ENCODE results near the gene FUT2.
"Not testable (repeated sequence)": the region's sequence is repeated elsewhere in the genome, so short reads cannot be mapped to it uniquely, and the experiment has no call there.

Gene FUT2

DNA sequence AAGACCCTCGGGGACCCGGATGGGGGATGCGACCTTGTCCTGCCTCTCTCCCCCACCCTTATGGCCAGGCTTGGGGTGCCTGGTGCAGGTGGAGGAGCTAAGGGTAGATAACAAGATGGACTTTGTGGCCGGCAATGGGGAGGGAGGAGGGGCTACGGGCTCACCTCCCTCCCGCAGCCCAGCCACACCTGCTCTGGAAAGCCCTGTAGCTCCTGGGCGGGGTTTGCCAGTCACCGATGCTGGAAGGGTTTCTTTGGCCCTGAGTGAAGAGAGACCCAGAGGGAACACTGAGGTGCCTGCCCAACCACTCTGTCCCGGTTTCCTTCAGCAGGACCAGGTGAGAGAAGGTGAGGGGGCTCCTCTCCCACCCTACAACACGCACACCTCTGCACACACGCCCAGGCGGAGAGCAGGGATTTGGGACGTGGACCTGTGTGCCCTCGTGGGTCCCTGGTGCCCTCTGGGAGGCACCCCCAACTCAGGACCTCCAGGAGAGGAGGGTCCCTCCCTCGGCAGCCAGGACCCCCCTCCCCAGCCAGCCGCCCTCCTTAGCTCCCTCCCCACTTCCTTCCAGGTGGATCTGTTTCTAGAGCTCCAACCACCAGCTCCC is at the start of gene FUT2:
FUT2 (plus strand) TSS at position 229 of the 610 bp plus-strand sequence. CDS start 6,986 bp downstream, outside the sequence.
- no peak for DNase-seq

DNA sequence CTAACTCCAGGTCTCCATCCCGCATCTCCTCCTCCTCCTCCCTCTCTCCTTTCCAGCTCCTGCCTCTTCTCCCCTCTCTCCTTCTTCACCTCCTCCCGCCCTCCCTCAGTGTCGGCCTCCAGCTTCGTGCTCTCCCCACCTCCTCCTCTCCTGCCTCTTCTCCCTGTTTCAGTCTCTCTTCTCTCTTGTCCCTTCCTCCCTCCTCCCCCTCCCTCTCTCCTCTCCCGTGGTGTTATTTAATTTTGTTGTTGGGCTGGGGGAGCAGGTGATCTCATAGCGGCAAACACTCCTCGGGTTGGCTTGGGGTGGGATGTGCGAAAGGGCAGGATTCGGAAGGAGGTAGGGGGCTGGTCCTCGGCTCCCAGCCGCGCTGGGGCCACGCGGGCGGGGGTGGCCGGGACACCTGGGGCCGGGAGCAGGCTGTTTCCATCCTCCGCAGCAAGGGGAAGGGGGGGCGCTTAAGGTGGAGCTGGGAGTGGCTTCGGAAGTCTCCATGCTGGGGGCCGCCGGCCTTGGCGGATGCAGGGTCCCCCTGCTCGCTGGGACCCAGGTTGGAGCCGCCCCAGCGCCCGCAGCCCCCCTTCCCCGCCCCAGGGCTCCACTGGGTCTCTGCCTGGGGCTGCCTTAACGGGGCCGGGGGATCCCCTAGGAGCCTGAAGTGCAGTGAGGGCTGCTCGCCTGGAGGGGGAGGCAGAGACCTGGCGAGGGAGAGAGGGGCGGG is 49.6 kb upstream of the FUT2 start, which contains the start of gene CA11:
CA11 (minus strand) TSS at position 187 of the 721 bp plus-strand sequence. CDS start 555 bp downstream, outside the sequence.
- DNase-seq = peak; percentile 80

- peak; percentile 94 for DNase-seq
Measured at GRCh38 chr19:48646722-48647216, 49.0 kb upstream of the FUT2 start.

DNA sequence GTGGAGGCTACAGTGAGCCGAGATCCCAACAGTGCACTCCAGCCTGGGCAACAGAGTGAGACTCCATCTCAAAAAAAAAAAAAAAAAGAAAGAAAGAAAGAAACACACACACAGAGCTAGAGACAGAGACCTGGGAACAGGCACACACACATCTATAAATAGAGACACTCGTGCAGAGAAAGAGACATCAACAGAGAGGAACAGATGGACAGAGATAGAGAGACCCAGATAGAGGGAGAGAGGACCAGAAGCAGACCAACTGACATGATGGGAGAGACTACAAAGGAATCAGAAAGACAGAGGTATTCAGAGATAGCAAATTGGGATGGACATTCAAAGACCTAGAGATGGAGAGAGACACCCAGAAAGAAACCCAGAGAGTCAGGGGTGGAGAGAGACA is 47.6 kb upstream of the FUT2 start:
- peak; percentile 87 for DNase-seq

DNA sequence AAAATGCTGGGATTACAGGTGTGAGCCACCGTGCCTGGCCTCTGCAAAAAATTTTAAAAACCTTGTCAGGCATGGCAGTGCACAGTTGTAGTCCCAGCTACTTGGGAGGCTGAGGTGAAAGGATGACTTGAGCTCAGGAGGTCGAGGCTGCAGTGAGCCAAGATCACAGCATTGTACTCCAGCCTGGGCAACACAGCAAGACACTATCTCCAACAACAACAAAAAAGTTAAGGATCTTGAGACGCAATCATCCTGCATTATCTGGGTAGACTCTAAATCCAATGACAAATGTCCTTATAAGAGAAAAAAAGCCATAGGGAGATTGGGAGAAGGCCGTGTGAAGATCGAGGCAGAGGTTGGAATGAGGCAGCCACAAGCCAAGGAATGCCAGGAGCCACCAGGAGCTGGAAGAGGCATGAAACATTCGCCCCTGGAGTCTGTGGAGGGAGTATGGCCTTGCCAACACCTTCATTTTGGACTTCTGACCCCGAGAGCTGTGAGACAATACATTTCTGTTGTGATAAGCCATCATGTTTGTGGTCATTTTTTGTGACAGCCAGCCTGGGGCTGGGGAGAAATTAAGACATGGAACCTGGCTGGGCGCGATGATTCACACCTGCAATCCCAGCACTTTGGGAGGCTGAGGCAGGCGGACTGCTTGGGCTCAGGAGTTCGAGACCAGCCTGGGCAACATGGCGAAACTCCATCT is 44.6 kb upstream of the FUT2 start:
- DNase-seq = no peak

DNA sequence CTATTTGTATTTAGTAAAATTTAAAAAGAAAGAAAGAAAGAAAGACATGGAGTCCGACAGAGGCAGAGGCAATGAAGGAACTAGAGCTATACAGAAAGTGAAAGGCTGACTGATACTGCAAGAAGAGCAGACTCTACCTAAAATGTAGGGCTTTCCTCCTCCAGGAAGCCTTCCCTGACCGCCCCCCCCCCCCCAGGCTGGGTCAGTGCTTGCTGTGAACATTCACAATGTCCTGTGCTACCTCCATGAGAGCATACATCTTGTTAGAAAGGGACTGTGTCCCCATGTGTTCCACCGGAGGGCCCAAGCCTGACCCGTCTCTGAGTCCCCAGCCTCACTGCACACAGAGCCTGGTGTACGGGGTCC is 44.1 kb upstream of the FUT2 start:
- DNase-seq = no peak

GRCh38 chr19:48654299-48655059 is 41.3 kb upstream of the FUT2 start:
- DNase-seq = peak; percentile 99

DNA sequence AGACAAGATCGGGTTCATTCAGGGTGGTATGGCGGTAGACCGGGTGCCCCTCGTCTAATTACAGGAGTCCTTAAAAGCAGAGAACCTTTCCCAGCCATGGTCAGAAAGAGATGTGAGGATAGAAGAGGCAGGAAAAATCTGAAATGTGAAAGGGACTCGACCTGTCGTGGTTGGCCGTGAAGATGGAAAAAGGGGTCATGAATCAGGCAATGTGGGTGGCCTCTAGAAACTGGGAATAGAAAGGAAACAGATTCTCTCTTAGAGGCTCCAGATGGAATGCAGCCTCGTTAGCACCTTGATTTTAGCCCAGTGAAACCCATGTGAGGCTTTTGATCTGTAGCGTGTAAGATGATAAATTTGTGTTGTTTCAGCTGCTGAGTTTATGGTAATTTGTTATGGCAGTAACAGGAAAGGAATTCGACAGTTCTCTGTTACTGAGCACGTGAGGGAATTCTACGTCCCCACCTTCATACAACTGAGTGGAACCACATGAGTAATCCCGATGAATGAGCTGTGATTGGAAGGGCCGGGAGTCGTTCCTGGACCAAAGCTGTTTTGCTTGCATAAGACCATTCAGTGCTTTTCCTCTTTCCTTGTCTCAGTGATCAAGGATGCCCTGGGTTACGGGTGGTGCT is 38.8 kb upstream of the FUT2 start:
- peak; percentile 51 for DNase-seq

GRCh38 chr19:48657828-48658227 is 37.9 kb upstream of the FUT2 start:
- not testable (repeated sequence) for DNase-seq

- no peak for DNase-seq
Measured at GRCh38 chr19:48658483-48658882, 37.3 kb upstream of the FUT2 start.

- no peak for DNase-seq
Measured at GRCh38 chr19:48659768-48660167, 36.0 kb upstream of the FUT2 start.

GRCh38 chr19:48660852-48661710 is 34.7 kb upstream of the FUT2 start:
- DNase-seq = peak; percentile 73

GRCh38 chr19:48661711-48662090 is 34.1 kb upstream of the FUT2 start:
- DNase-seq = no peak

- no peak for DNase-seq
Measured at GRCh38 chr19:48663667-48664066, 32.1 kb upstream of the FUT2 start.

- DNase-seq = no peak
Measured at GRCh38 chr19:48664476-48664875, 31.3 kb upstream of the FUT2 start.

- DNase-seq = no peak
Measured at GRCh38 chr19:48665786-48666185, 30.0 kb upstream of the FUT2 start.

DNA sequence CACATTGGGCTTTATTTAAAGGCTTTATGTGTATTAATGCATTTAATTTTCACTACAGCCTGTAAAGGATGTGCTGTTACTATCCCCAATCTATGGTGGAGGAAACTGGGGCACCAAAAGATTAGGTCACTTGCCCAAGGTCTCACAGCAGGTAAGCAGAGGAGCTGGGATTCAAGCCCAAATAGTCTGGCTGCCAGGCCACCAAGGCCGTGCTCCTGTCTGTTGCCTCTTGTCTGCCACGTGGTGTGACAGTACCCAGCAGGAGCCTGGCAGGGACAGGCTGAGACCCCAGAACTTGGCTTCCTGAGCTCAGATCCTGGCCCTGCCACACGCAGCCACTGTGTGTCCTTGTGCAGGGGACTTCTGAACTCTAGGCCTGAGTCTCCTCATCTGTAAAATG is 27.4 kb upstream of the FUT2 start:
- no peak for DNase-seq

GRCh38 chr19:48668761-48669160 is 27.0 kb upstream of the FUT2 start:
- no peak for DNase-seq

GRCh38 chr19:48669903-48670668 is 25.7 kb upstream of the FUT2 start:
- no peak for DNase-seq

DNA sequence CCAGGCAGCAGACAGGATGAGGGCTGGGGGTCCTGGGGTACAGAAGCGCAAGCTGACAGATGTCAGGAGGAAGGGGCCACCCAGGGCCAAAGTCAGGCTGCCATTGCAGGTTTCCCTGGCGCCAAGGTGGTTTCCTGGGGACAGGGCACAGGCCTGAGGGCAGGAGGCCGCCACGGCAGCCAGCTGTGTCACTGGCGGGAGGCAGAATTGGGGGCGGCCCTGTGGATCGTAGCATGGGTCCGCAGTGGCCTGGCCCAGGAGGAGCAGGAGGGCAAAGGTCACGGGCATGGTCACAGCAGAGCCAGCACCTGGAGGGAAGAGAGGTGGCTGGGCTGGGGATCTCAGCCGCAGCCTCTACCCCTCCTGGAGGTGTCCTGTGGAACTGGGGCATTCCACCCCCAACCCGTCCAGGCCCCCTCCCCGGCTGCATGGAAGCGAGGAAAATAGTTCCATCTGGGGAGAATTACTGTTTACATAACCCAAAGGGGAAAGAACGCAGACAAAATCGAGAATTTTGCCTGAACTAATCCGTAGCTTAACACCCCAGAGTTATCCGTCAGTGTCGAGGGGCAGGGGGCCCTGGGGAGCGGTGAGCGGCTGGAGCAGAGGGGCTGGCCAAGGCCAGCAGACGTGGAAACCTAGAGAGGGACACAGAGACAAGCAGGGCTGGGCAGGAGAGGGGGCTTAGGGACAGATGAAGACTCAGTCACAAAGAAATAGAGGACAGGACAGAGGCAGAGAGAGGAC is 24.9 kb upstream of the FUT2 start:
- no peak for DNase-seq
